HEK293 (cell line): ENCODE results near the gene DVL1.

ENCODE experiments used
- CTCF ChIA-PET: fragments of 350-600 bp; formaldehyde crosslinking; extraction: SDS; loops from one replicate; lab custom pipeline; 2021; ENCODE audit warnings: antibody characterized with exemption; lab: Yijun Ruan, JAX
- POLR2A ChIA-PET: fragments of 300-600 bp; formaldehyde crosslinking; extraction: SDS; loops from one replicate; lab custom pipeline; 2020; ENCODE audit warnings: antibody characterized with exemption, inconsistent platforms; lab: Yijun Ruan, JAX
- H3K27ac ChIP-seq: fragments of 200-500 bp; sonication (Bioruptor generic); 2 replicates; pipeline ENCODE4 v1.5.1; 2014; ENCODE audit warnings: low read depth, low read length, control low read depth, inconsistent platforms; ENCODE audit errors: extremely low read depth
- H3K36me3 ChIP-seq, 2 experiments: fragments of 200-500 bp in 1 of 2; sonication (Bioruptor generic) in 1 of 2; 1 replicate in 1 of 2; 2 replicates in 1 of 2; pipeline ENCODE4 v1.5.1; 2014 to 2017; ENCODE audit warnings: inconsistent platforms in 2 of 2, low read length in 2 of 2; ENCODE audit not compliant: control insufficient read depth in 2 of 2, insufficient read depth in 1 of 2
- H3K4me1 ChIP-seq: fragments of 200-500 bp; sonication (Bioruptor generic); 2 replicates; pipeline ENCODE4 v1.5.1; 2014; ENCODE audit warnings: mild to moderate bottlenecking, low read length, inconsistent platforms; ENCODE audit not compliant: control insufficient read depth, insufficient read depth
- H3K4me3 ChIP-seq: 2 replicates; pipeline ENCODE4 v1.5.1; 2011; ENCODE audit warnings: low read depth, mild to moderate bottlenecking, control low read depth, low read length, moderate library complexity
- H3K9me3 ChIP-seq: fragments of 200-500 bp; sonication (Bioruptor generic); 2 replicates; pipeline ENCODE4 v1.5.1; 2014; ENCODE audit warnings: low read depth, low read length, inconsistent platforms; ENCODE audit not compliant: control insufficient read depth, insufficient read depth
- EGR2 ChIP-seq: fragments of 450-650 bp; formaldehyde crosslinking; IDR thresholded peaks from 2 replicates; pipeline ENCODE4 v1.5.1; 2016; ENCODE audit warnings: low read depth, missing biosample characterization, missing genetic modification characterization
- GLIS2 ChIP-seq: fragments of 450-650 bp; formaldehyde crosslinking; IDR thresholded peaks from 2 replicates; pipeline ENCODE4 v1.5.1; 2016; ENCODE audit warnings: missing biosample characterization, missing genetic modification characterization
- HIC1 ChIP-seq: fragments of 450-650 bp; formaldehyde crosslinking; IDR thresholded peaks from 2 replicates; pipeline ENCODE4 v1.5.1; 2016; ENCODE audit warnings: missing biosample characterization, missing genetic modification characterization
- KLF1 ChIP-seq: fragments of 450-650 bp; formaldehyde crosslinking; IDR thresholded peaks from 2 replicates; pipeline ENCODE4 v1.5.1; 2016; ENCODE audit warnings: missing biosample characterization, missing genetic modification characterization
- KLF10 ChIP-seq: fragments of 450-650 bp; IDR thresholded peaks from 2 replicates; pipeline ENCODE4 v1.5.1; 2018; ENCODE audit warnings: missing biosample characterization, mild to moderate bottlenecking, missing genetic modification characterization
- KLF17 ChIP-seq: fragments of 450-650 bp; formaldehyde crosslinking; IDR thresholded peaks from 2 replicates; pipeline ENCODE4 v1.5.1; 2016; ENCODE audit warnings: missing biosample characterization, missing genetic modification characterization
- KLF7 ChIP-seq: fragments of 450-650 bp; formaldehyde crosslinking; IDR thresholded peaks from 2 replicates; pipeline ENCODE4 v1.5.1; 2016; ENCODE audit warnings: missing biosample characterization, missing genetic modification characterization, borderline replicate concordance
- KLF9 ChIP-seq: fragments of 450-650 bp; formaldehyde crosslinking; IDR thresholded peaks from 2 replicates; pipeline ENCODE4 v1.5.1; 2016; ENCODE audit warnings: missing biosample characterization, missing genetic modification characterization, low read depth
- MYNN ChIP-seq: fragments of 450-650 bp; formaldehyde crosslinking; IDR thresholded peaks from 2 replicates; pipeline ENCODE4 v1.5.1; 2016; ENCODE audit warnings: missing biosample characterization, missing genetic modification characterization, borderline replicate concordance
- SCRT1 ChIP-seq: fragments of 450-650 bp; formaldehyde crosslinking; IDR thresholded peaks from 2 replicates; pipeline ENCODE4 v1.5.1; 2016; ENCODE audit warnings: missing biosample characterization, missing genetic modification characterization, borderline replicate concordance
- SP2 ChIP-seq: fragments of 450-650 bp; formaldehyde crosslinking; IDR thresholded peaks from 2 replicates; pipeline ENCODE4 v1.5.1; 2016; ENCODE audit warnings: missing biosample characterization, missing genetic modification characterization
- YY1 ChIP-seq: fragments of 450-650 bp; formaldehyde crosslinking; IDR thresholded peaks from 2 replicates; pipeline ENCODE4 v1.5.1; 2018; ENCODE audit warnings: missing biosample characterization, missing genetic modification characterization
- ZBTB26 ChIP-seq: fragments of 450-650 bp; formaldehyde crosslinking; optimal IDR thresholded peaks from 2 replicates; pipeline ENCODE3; 2016; ENCODE audit warnings: missing biosample characterization, mild to moderate bottlenecking, missing genetic modification characterization
- ZBTB7A ChIP-seq: fragments of 450-650 bp; formaldehyde crosslinking; IDR thresholded peaks from 2 replicates; pipeline ENCODE4 v1.5.1; 2016; ENCODE audit warnings: low read depth, missing biosample characterization, missing genetic modification characterization
- ZFP37 ChIP-seq: fragments of 450-650 bp; formaldehyde crosslinking; IDR thresholded peaks from 2 replicates; pipeline ENCODE4 v1.5.1; 2016; ENCODE audit warnings: missing biosample characterization, missing genetic modification characterization
- ZNF169 ChIP-seq: fragments of 450-650 bp; formaldehyde crosslinking; IDR thresholded peaks from 2 replicates; pipeline ENCODE4 v1.5.1; 2016; ENCODE audit warnings: missing biosample characterization, missing genetic modification characterization
- ZNF266 ChIP-seq: fragments of 450-650 bp; formaldehyde crosslinking; IDR thresholded peaks from 2 replicates; pipeline ENCODE4 v1.5.1; 2016; ENCODE audit warnings: missing biosample characterization, missing genetic modification characterization, low read depth
- ZNF335 ChIP-seq: fragments of 450-650 bp; formaldehyde crosslinking; conservative IDR thresholded peaks from 2 replicates; pipeline ENCODE4 v1.5.1; 2016; ENCODE audit warnings: missing biosample characterization, missing genetic modification characterization
- ZNF391 ChIP-seq: fragments of 450-650 bp; formaldehyde crosslinking; IDR thresholded peaks from 2 replicates; pipeline ENCODE4 v1.5.1; 2016; ENCODE audit warnings: low read depth, missing biosample characterization, missing genetic modification characterization, borderline replicate concordance
- ZNF394 ChIP-seq: fragments of 450-650 bp; formaldehyde crosslinking; IDR thresholded peaks from 2 replicates; pipeline ENCODE4 v1.5.1; 2016; ENCODE audit warnings: missing biosample characterization, missing genetic modification characterization, mild to moderate bottlenecking, moderate library complexity, borderline replicate concordance
- ZNF449 ChIP-seq: fragments of 450-650 bp; formaldehyde crosslinking; IDR thresholded peaks from 2 replicates; pipeline ENCODE4 v1.5.1; 2017; ENCODE audit warnings: missing biosample characterization, mild to moderate bottlenecking, missing genetic modification characterization, moderate library complexity
- ZNF501 ChIP-seq: fragments of 450-650 bp; formaldehyde crosslinking; IDR thresholded peaks from 2 replicates; pipeline ENCODE4 v1.5.1; 2016; ENCODE audit warnings: missing biosample characterization, missing genetic modification characterization
- ZNF521 ChIP-seq: fragments of 450-650 bp; formaldehyde crosslinking; IDR thresholded peaks from 2 replicates; pipeline ENCODE4 v1.5.1; 2017; ENCODE audit warnings: missing biosample characterization, mild to moderate bottlenecking, missing genetic modification characterization
- ZNF549 ChIP-seq: fragments of 450-650 bp; IDR thresholded peaks from 2 replicates; pipeline ENCODE4 v1.5.1; 2018; ENCODE audit warnings: missing biosample characterization, missing genetic modification characterization, mild to moderate bottlenecking, inconsistent platforms, moderate library complexity
- ZNF561 ChIP-seq: fragments of 450-650 bp; IDR thresholded peaks from 2 replicates; pipeline ENCODE4 v1.5.1; 2018; ENCODE audit warnings: missing biosample characterization, missing genetic modification characterization, borderline replicate concordance
- ZNF580 ChIP-seq: fragments of 450-650 bp; formaldehyde crosslinking; IDR thresholded peaks from 2 replicates; pipeline ENCODE4 v1.5.1; 2016; ENCODE audit warnings: missing biosample characterization, missing genetic modification characterization
- ZNF623 ChIP-seq: fragments of 450-650 bp; formaldehyde crosslinking; IDR thresholded peaks from 2 replicates; pipeline ENCODE4 v1.5.1; 2016; ENCODE audit warnings: missing biosample characterization, missing genetic modification characterization
- ZNF843 ChIP-seq: fragments of 450-650 bp; formaldehyde crosslinking; IDR thresholded peaks from 2 replicates; pipeline ENCODE4 v1.5.1; 2016; ENCODE audit warnings: missing biosample characterization, missing genetic modification characterization
- ZSCAN16 ChIP-seq: fragments of 450-650 bp; formaldehyde crosslinking; IDR thresholded peaks from 2 replicates; pipeline ENCODE4 v1.5.1; 2016; ENCODE audit warnings: missing biosample characterization, missing genetic modification characterization

Gene DVL1

GRCh38 chr1:1324524-1325287, 24.5 kb downstream of the DVL1 start, which contains the start of the genes CPTP and INTS11:
TSS of gene CPTP (plus strand) at chr1:1324802. CDS start at chr1:1326911, 2,109 bp downstream.
TSS of gene INTS11 (minus strand) at chr1:1324660. CDS start at chr1:1324608, 52 bp downstream.
- POLR2A ChIA-PET: interaction anchor here (0.7 to 1.4 kb wide), 2 partner anchors 8 to 13 kb away, joined by 3 to 6 read pairs; no protein-coding TSS in a partner anchor
- H3K4me1 ChIP-seq: peaks cover 7% of the 10 kb centered on the region; the same call in 1 of the 2 replicates
- CTCF ChIA-PET: no interaction called here
- H3K9me3 ChIP-seq: no peaks in the 10 kb centered on the region
- peaks cover 0 to 52% of the 10 kb centered on the region in 2 experiments; a peak in 2 of 3 replicates for H3K36me3 ChIP-seq
- H3K4me3 ChIP-seq: peak within 1 kb of the TSS; percentile 93
- H3K27ac ChIP-seq: peak within 1 kb of the TSS; percentile 84
- peak; percentile 54 for TF ChIP-seq KLF1 (tag by site-specific recombination)
- TF ChIP-seq SCRT1 (tag by site-specific recombination): no peak
- TF ChIP-seq ZNF521: no peak
- TF ChIP-seq MYNN (tag by site-specific recombination): 0 out of 2 replicates have a peak, but pooled peaks have one; percentile 13
- no peak for TF ChIP-seq ZNF549 (tag by site-specific recombination)
- no peak for TF ChIP-seq ZNF266 (tag by site-specific recombination)
- peak; percentile 16; the same call in 1 of the 2 replicates for TF ChIP-seq ZNF561 (tag by site-specific recombination)
- TF ChIP-seq KLF9 (tag by site-specific recombination): peak; percentile 86
- TF ChIP-seq ZNF843: no peak
- 0 out of 2 replicates have a peak, but pooled peaks have one; percentile 12 for TF ChIP-seq ZNF501
- peak; percentile 80; the same call in 1 of the 2 replicates for TF ChIP-seq KLF7 (tag by site-specific recombination)
- peak; percentile 93 for TF ChIP-seq ZNF335 (tag by site-specific recombination)
- peak; percentile 84 for TF ChIP-seq GLIS2 (tag by site-specific recombination)
- TF ChIP-seq ZFP37 (tag by site-specific recombination): peak; percentile 39; the same call in 1 of the 2 replicates
- peak; percentile 60; the same call in 1 of the 2 replicates for TF ChIP-seq HIC1 (tag by site-specific recombination)
- TF ChIP-seq ZSCAN16 (tag by site-specific recombination): no peak
- 0 out of 2 replicates have a peak, but pooled peaks have one; percentile 16 for TF ChIP-seq KLF17 (tag by site-specific recombination)
- TF ChIP-seq SP2 (tag by site-specific recombination): peak; percentile 87
- TF ChIP-seq ZBTB7A (tag by site-specific recombination): peak; percentile 65; the same call in 1 of the 2 replicates
- TF ChIP-seq ZNF394 (tag by site-specific recombination): no peak; the same call in 1 of the 2 replicates
- TF ChIP-seq ZBTB26 (tag by site-specific recombination): peak; percentile 40
- TF ChIP-seq EGR2 (tag by site-specific recombination): 0 out of 2 replicates have a peak, but pooled peaks have one; percentile 7
- peak; percentile 17; the same call in 1 of the 2 replicates for TF ChIP-seq ZNF580 (tag by site-specific recombination)
- TF ChIP-seq ZNF169 (tag by site-specific recombination): 0 out of 2 replicates have a peak, but pooled peaks have one; percentile 25
- TF ChIP-seq ZNF391 (tag by site-specific recombination): 0 out of 2 replicates have a peak, but pooled peaks have one; percentile 24
- TF ChIP-seq ZNF623: no peak
- TF ChIP-seq YY1: 0 out of 2 replicates have a peak, but pooled peaks have one; percentile 17
- TF ChIP-seq ZNF449 (tag by site-specific recombination): 0 out of 2 replicates have a peak, but pooled peaks have one; percentile 32
- TF ChIP-seq KLF10 (tag by site-specific recombination): peak; percentile 93
